GM19193 (cell line): ENCODE results near the gene CD2.

Experiments used
- POLR2A ChIP-seq: IDR thresholded peaks from 4 replicates; pipeline ENCODE4 v1.6.1; 2011; ENCODE audit not compliant: insufficient read depth, insufficient read length; ENCODE audit errors: extremely low read depth

CD2 gene

GRCh38 chr1:116808200-116808847 lies 54.1 kb downstream of the CD2 start:
- no peak for TF ChIP-seq POLR2A

GRCh38 chr1:116808848-116809508 lies 54.7 kb downstream of the CD2 start:
- TF ChIP-seq POLR2A = no peak

GRCh38 chr1:116811321-116811720 lies 57.1 kb downstream of the CD2 start:
- no peak for TF ChIP-seq POLR2A

GRCh38 chr1:116814926-116815723 lies 60.9 kb downstream of the CD2 start:
- no peak for TF ChIP-seq POLR2A

- no peak for TF ChIP-seq POLR2A
Measured at GRCh38 chr1:116817582-116818064, 63.4 kb downstream of the CD2 start.
